K562 (cell line): ENCODE results near the gene DNAJB4. TPM values are rescaled to one million over a fixed set of nuclear protein-coding genes. Genes with fewer than 3 reads are reported as not detected.

ENCODE experiments used
- CCNT2 ChIP-seq: IDR thresholded peaks from 2 replicates; pipeline ENCODE4 v1.6.1; 2011; ENCODE audit warnings: borderline replicate concordance, low read depth, mild to moderate bottlenecking, moderate library complexity, mixed read lengths, low read length; ENCODE audit not compliant: insufficient read length; ENCODE audit errors: extremely low read depth
- ETS2 ChIP-seq: IDR thresholded peaks from 2 replicates; pipeline ENCODE4 v1.6.1; 2016; ENCODE audit warnings: borderline replicate concordance, missing genetic modification characterization, mild to moderate bottlenecking, moderate library complexity, missing compliant biosample characterization; ENCODE audit not compliant: poor library complexity, severe bottlenecking
- FOS ChIP-seq: IDR thresholded peaks from 3 replicates; pipeline ENCODE4 v1.6.1; 2011; ENCODE audit not compliant: insufficient read length; ENCODE audit errors: extremely low read depth
- MYBL2 ChIP-seq, 2 experiments: fragments of 450-650 bp in 1 of 2; sonication (generic) in 1 of 2; formaldehyde crosslinking in 1 of 2; IDR thresholded peaks; 2 replicates each; pipeline versions ENCODE4 v1.6.1 to v1.8.1; 2017 to 2022; ENCODE audit warnings: borderline replicate concordance in 1 of 2, inconsistent platforms in 1 of 2, low read depth in 1 of 2, mild to moderate bottlenecking in 1 of 2, missing genetic modification reagents in 1 of 2, moderate library complexity in 1 of 2
- RAD21 ChIP-seq, 2 experiments: fragments of 250-450 bp in 1 of 2; fragments of 450-650 bp in 1 of 2; sonication (Bioruptor Pico) in 1 of 2; formaldehyde crosslinking in 1 of 2; IDR thresholded peaks in 1 of 2; conservative IDR thresholded peaks in 1 of 2; 2 replicates each; pipeline versions ENCODE4 v1.4.0 to v1.8.0; 2020 to 2022; ENCODE audit warnings: mild to moderate bottlenecking in 2 of 2, moderate library complexity in 1 of 2
- TAF9B ChIP-seq: fragments of 450-650 bp; IDR thresholded peaks from 2 replicates; pipeline ENCODE4 v1.6.1; 2018; ENCODE audit warnings: mild to moderate bottlenecking; ENCODE audit not compliant: partially characterized antibody
- TBL1XR1 ChIP-seq, 2 experiments: IDR thresholded peaks; 2 replicates each; pipeline ENCODE4 v1.6.1; 2012; ENCODE audit warnings: improper control_type of control experiment in 2 of 2, low read length in 2 of 2, mild to moderate bottlenecking in 1 of 2
- TCF15 ChIP-seq: fragments of 250-450 bp; sonication (Bioruptor Pico); IDR thresholded peaks from 2 replicates; pipeline ENCODE4 v1.8.0; 2022; ENCODE audit warnings: moderate library complexity, mild to moderate bottlenecking, inconsistent platforms
- ZBTB2 ChIP-seq: fragments of 450-650 bp; IDR thresholded peaks from 2 replicates; pipeline ENCODE4 v1.6.1; 2016; ENCODE audit warnings: antibody characterized with exemption
- polyA plus RNA-seq, 8 experiments: library from polyadenylated mRNA; depleted of rRNA in 4 of 8; stranded (reverse) in 5 of 8; unstranded in 3 of 8; fragments of >200 nt; fragmentation: Nextera tagmentation in 2 of 8; fragmentation: Illumina TruSeq in 1 of 8; extraction: Ambion mirVana in 2 of 8; extraction: Trizol in 1 of 8; gene quantifications; 2 replicates each; pipeline versions ENCODE4 v1.2.1 to v1.2.3, GENCODE V29; 2011 to 2014; ENCODE audit warnings: inconsistent platforms in 1 of 8, missing spikeins in 1 of 8
- total RNA-seq, 7 experiments: library from RNA; depleted of rRNA in 6 of 7; stranded (reverse); fragments of >200 nt in 6 of 7; fragmentation: Illumina TruSeq in 2 of 7; extraction: Trizol in 2 of 7; gene quantifications; 2 replicates each; pipeline versions ENCODE4 v1.2.1 to v1.2.3, GENCODE V29; 2011 to 2021; ENCODE audit warnings: low replicate concordance in 1 of 7

Gene DNAJB4
- total and polyA plus RNA-seq, 9 of the 15 experiments (the other 6 are each of a cell fraction or from before 2014, with no cell fraction given) = 8.5 to 27.7 (median 19.8) TPM

- TF ChIP-seq ZBTB2 (no peak), TBL1XR1 (IDR thresholded peaks at IDR 0.05; ENCODE audit: low read length in 2 of 2) (0 out of 4 replicates have a peak, but pooled peaks of 1 of the 2 experiments have one; percentile 12), ETS2 (tag) (no peak), MYBL2 (IDR thresholded peaks at IDR 0.05; ENCODE audit: low read depth) (peak; percentile 63; the same call in 1 of the 2 replicates), MYBL2 (CRISPR knock-in tag; IDR thresholded peaks at IDR 0.05; ENCODE audit: borderline replicate concordance) (no peak), FOS (no peak), RAD21 (CRISPR knock-in tag; conservative IDR thresholded peaks at IDR 0.05 in 1 of 2, IDR thresholded peaks at IDR 0.05 in 1 of 2) (no peak), TAF9B (peak; percentile 10), TCF15 (CRISPR knock-in tag) (no peak), CCNT2 (no peak)
Measured at GRCh38 chr1:77977989-77978292, 26.8 kb upstream of the DNAJB4 start (continued).
